Measurements from ENCODE around the gene NTNG1. TPM values are rescaled to one million over a fixed set of nuclear protein-coding genes. Genes with fewer than 3 reads are reported as not detected.
A peak's percentile ranks its signal among the peaks of the same experiment; 100 is the strongest.

NTNG1 gene
- total RNA-seq, 1 donor from 2014 or later, result 5.7 TPM

DNA sequence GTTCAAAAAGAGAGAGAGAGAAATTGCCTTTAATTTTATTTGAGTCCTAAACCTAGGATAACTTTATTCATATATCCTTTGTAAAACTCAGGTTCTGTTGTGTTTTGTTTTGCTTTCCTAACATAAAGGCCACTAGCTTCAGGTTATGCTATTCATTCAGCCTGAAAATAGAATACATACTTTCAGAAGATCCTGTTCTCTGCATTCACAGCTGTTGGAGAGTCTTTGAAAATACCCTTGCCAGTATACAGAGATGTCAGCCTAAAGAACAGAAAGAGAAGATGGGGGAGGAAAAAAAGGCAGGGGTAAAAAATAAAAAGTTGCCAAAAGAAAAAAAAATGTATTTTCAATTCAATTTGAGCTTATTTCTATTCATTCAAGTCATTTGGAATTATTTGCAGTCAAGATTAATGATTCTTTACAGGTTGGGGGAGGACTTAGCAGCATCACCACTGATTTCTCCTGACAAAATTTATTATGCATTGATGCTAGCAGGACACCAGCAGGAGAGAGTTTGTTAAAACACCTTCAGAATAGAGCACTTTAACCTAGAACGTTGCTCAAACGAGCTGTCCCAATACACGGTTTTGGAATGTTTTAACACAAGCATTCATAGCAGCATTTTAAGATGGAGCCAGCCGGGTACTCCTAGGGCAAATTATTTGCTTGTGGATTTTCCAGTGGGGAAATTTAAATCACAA is 318.5 kb downstream of the NTNG1 start:
- Mint-ChIP-seq H3K36me3 (ENCODE audit: low read depth) (no peaks in the 10 kb centered on the region), H3K9me3 (no peaks in the 10 kb centered on the region), H3K4me1 (peaks cover 37% of the 10 kb centered on the region), H3K27me3 (no peaks in the 10 kb centered on the region), H3K4me3 (peak overlapping the region; percentile 1), H3K27ac (no peak overlapping the region)
- TF ChIP-seq CTCF (IDR thresholded peaks at IDR 0.05), result no peak
- no peak for ATAC-seq (ENCODE audit: low read depth)
- intact Hi-C loops (cut with micrococcal nuclease), result loop anchor here (2.0 to 10.0 kb wide), 2 partner anchors 13 to 1095 kb away; no protein-coding TSS in a partner anchor
- ChIA-PET POLR2A (interaction anchor here (0.7 to 1.0 kb wide), 3 partner anchors 10 to 134 kb away, joined by 3 read pairs; no protein-coding TSS in a partner anchor), CTCF (interaction anchor here (0.5 to 2.6 kb wide), 7 partner anchors 19 to 1132 kb away, joined by 3 to 15 read pairs (median 5); no protein-coding TSS in a partner anchor)
- DNase-seq, result no peak

DNA sequence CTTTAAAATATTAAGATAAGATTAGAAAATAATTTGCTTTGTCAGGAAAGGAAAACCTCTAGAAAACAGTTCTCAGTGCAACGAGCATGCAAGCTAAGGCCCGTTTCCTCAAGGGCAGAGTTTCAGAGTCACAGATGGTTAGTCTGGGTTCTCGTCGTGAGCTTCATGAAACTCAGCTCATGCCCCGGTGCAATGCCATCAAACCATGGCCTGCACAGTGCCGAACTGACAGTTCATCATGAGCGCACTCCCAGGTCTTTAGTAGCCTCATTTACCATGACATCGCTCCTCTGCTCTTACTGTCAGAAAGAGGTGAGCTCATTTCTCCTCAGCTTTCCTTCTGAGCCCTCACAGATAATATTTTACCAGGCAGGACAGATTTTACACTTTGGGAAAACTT is 319.2 kb downstream of the NTNG1 start:
- POLR2A ChIA-PET, result interaction anchor here (0.7 to 1.0 kb wide), 3 partner anchors 10 to 135 kb away, joined by 3 read pairs; no protein-coding TSS in a partner anchor
- H3K27ac Mint-ChIP-seq, result peak overlapping the region; percentile 54
- no peak for TF ChIP-seq CTCF (IDR thresholded peaks at IDR 0.05)
- CTCF ChIA-PET, result interaction anchor here (0.5 to 2.6 kb wide), 8 partner anchors 19 to 1131 kb away, joined by 3 to 15 read pairs (median 6); no protein-coding TSS in a partner anchor
- H3K36me3 Mint-ChIP-seq (ENCODE audit: low read depth), result no peaks in the 10 kb centered on the region
- H3K27me3 Mint-ChIP-seq, result no peaks in the 10 kb centered on the region
- intact Hi-C loops (cut with micrococcal nuclease), result no loop called here
- ATAC-seq (ENCODE audit: low read depth), result peak; percentile 83
- H3K9me3 Mint-ChIP-seq, result no peaks in the 10 kb centered on the region
- peak overlapping the region; percentile 8 for H3K4me3 Mint-ChIP-seq
- H3K4me1 Mint-ChIP-seq, result peaks cover 33% of the 10 kb centered on the region
- DNase-seq, result no peak

- H3K4me1 Mint-ChIP-seq, result peaks cover 14% of the 10 kb centered on the region
- POLR2A ChIA-PET, result no interaction called here
- no peaks in the 10 kb centered on the region for H3K36me3 Mint-ChIP-seq (ENCODE audit: low read depth)
- CTCF ChIA-PET, result interaction anchor here (1.0 kb wide), 1 partner anchor 64 kb away, joined by 4 read pairs; no protein-coding TSS in a partner anchor
- H3K27ac Mint-ChIP-seq, result no peak overlapping the region
- DNase-seq, result no peak
- no peaks in the 10 kb centered on the region for H3K9me3 Mint-ChIP-seq
- intact Hi-C loops (cut with micrococcal nuclease), result no loop called here
- no peak overlapping the region for H3K4me3 Mint-ChIP-seq
- no peak for ATAC-seq (ENCODE audit: low read depth)
- no peaks in the 10 kb centered on the region for H3K27me3 Mint-ChIP-seq
- TF ChIP-seq CTCF (IDR thresholded peaks at IDR 0.05), result no peak
Observed at GRCh38 chr1:107464827-107465226, 324.0 kb downstream of the NTNG1 start.

- DNase-seq (no peak), ATAC-seq (ENCODE audit: low read depth) (no peak)
- ChIA-PET CTCF (interaction anchor here (1.0 kb wide), 1 partner anchor 10 kb away, joined by 3 read pairs; no protein-coding TSS in a partner anchor), POLR2A (no interaction called here)
- peaks cover 4% of the 10 kb centered on the region for H3K4me1 Mint-ChIP-seq
- no peak for TF ChIP-seq CTCF (IDR thresholded peaks at IDR 0.05)
- H3K36me3 Mint-ChIP-seq (ENCODE audit: low read depth), result no peaks in the 10 kb centered on the region
- intact Hi-C loops (cut with micrococcal nuclease), result no loop called here
- no peak overlapping the region for H3K4me3 Mint-ChIP-seq
- H3K27me3 Mint-ChIP-seq, result no peaks in the 10 kb centered on the region
- H3K9me3 Mint-ChIP-seq, result no peaks in the 10 kb centered on the region
- no peak overlapping the region for H3K27ac Mint-ChIP-seq
Observed at GRCh38 chr1:107467286-107467685, 326.4 kb downstream of the NTNG1 start.

DNA sequence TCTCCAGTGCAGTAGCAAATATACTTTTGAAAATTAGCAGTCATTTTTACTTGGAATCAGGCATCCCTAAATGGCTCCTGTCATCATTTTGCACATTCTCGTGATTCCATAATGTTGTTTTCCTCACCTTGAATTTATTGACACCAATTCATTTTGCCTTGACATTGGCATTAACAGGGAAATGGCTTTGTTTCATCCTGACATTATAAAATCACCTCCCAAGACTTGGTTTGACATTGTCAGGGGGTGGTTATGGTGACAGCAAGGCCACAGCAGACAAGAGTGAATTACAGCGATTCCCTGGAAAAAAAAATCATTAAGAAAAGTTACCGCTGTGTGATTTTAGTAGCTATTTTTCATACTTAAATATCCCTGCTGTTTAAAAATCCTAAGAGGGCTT is 327.0 kb downstream of the NTNG1 start:
- no peaks in the 10 kb centered on the region for H3K27me3 Mint-ChIP-seq
- DNase-seq (no peak), ATAC-seq (ENCODE audit: low read depth) (no peak)
- H3K4me3 Mint-ChIP-seq, result no peak overlapping the region
- no peak for TF ChIP-seq CTCF (IDR thresholded peaks at IDR 0.05)
- no peaks in the 10 kb centered on the region for H3K9me3 Mint-ChIP-seq
- ChIA-PET POLR2A (no interaction called here), CTCF (no interaction called here)
- intact Hi-C loops (cut with micrococcal nuclease), result no loop called here
- H3K4me1 Mint-ChIP-seq, result peaks cover 4% of the 10 kb centered on the region
- H3K27ac Mint-ChIP-seq, result no peak overlapping the region
- no peaks in the 10 kb centered on the region for H3K36me3 Mint-ChIP-seq (ENCODE audit: low read depth)

Measured in activated B cell treated with CpG ODN at 0.5 μM for 24 hours (primary cell).